Measurements from ENCODE around the gene DLX2.

- TF ChIP-seq GATA2 (IDR thresholded peaks at IDR 0.05; ENCODE audit: low read depth, low read length), result no peak
- TF ChIP-seq GATA3 (IDR thresholded peaks at IDR 0.05; ENCODE audit: low read depth, low read length), result no peak
Measured at GRCh38 chr2:172053486-172053885, 49.2 kb downstream of the DLX2 start.

Data from SH-SY5Y (cell line).